Measurements from ENCODE around the gene RAB10.
A peak's percentile ranks its signal among the peaks of the same experiment; 100 is the strongest.
"Not testable (repeated sequence)": the region's sequence is repeated elsewhere in the genome, so short reads cannot be mapped to it uniquely, and the experiment has no call there.

Gene RAB10

DNA sequence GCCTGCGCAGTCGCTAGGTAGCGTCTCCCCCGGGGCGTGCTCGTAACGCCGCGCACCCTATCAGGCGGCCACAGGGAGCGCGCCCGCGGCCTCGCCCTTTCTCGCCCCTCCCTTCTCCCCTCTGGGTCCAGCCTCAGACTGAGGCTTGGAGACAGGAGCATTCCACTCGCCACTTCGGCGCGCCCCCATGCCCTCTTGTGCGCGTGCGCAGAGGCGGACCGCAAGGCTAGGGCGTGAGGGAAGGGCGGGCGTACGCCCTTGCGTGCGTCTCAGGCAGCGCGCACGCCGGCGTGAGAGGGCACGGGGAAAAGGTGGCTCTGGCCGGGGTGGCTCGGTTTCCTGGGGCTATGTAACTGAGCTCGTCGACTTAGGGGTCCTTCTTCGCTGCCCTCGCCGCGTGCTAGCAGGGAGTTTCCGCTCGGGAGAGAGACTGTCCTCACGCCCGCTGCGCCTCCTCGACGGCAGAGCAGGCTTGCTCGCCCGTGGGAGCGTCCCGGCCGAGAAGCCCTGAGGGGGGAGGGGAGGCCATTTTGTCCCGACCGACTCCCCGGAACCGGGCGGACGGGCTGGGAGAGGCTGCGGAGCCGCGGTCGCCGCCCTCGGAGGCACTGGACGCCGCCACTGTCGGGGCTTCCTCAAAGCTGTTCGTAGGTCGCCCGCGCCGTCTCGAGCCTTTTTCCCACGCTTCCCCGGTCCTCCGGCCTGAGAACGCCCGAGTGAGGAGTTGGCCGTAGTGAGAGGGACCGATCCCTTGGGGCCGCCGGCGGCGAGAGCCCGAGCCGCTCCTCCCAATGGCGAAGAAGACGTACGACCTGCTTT lies at the start of gene RAB10:
Gene RAB10 (plus strand): TSS at position 267 of the 819 bp plus-strand sequence. CDS start 525 bp downstream, at position 792.
- peak; percentile 71 for FAIRE-seq

DNA sequence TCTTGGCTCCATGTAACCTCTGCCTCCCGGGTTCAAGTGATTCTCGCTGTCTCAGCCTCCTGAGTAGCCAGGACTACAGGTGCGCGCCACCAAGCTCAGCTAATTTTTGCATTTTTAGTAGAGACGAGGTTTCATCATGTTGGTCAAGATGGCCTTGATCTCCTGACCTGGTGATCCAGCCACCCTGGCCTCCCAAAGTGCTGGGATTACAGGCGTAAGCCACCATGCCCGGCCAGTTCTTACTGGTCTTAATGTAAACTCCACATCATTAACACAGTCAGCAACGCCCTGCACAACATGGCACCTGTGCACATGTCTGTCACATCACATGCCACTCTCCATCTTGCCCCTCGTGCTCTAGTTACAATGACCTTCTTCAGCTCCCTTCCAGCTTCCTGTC lies 45.8 kb upstream of the RAB10 start:
- FAIRE-seq, result no peak

GRCh38 chr2:25989154-25989553 lies 44.7 kb upstream of the RAB10 start:
- no peak for FAIRE-seq

GRCh38 chr2:25991965-25992364 lies 41.9 kb upstream of the RAB10 start:
- FAIRE-seq, result no peak

DNA sequence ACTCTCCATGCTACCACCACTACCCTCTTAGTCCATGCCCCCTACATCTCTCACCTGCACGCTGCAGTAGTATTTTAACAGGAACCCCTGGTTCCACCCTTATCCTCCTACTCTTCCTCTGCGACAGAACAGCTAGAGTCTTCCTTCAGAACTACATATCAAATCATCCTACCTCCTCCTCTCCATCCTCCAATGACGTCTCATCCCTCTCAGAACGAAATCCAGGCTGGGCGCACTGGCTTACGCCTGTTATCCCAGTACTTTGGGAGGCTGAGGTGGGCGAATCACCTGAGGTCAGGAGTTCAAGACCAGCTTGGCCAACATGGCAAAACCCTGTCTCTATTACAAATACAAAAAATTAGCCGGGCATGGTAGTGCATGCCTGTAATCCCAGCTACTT lies 41.3 kb upstream of the RAB10 start:
- no peak for FAIRE-seq

- no peak for FAIRE-seq
These were observed 40.8 kb upstream of the RAB10 start for GRCh38 chr2:25993049-25993448.

DNA sequence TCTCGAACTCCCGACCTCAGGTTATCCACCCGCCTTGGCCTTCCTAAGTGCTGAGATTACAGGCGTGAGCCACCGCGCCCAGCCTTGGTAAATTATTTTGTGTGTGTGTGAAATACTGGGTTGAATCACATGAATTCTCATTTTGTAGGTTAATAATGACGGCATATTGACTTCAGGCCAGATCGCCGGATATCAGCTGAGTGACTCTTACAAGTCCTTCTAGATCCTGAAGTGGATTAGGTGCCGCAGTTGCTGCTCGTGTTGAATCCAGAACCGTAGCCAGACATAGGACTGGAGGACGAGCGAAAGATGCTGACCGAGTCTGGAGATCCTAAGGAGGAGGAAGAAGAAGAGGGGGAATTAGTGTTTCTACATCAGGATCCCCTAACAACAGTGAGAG lies 39.4 kb upstream of the RAB10 start:
- FAIRE-seq, result no peak

- FAIRE-seq, result no peak
These were observed 37.0 kb upstream of the RAB10 start for GRCh38 chr2:25996844-25997243.

- FAIRE-seq, result not testable (repeated sequence)
These were observed 35.0 kb upstream of the RAB10 start for GRCh38 chr2:25998816-25999383.

DNA sequence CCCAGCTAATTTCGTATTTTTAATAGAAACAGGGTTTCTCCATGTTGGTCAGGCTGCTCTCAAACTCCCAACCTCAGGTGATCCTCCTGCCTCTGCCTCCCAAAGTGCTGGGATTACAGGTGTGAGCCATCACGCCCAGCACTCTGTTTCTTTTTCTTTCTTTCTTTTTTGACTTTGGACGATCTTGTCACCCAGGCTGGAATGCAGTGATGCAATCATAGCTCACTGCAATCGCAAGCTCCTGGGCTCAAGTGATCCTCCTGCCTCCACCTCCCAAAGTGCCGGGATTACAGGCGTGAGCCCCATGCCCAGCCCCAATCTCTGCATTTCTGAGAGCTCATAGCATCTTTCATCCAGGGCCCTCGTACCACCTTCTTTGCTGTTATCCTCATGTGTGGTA lies 34.5 kb upstream of the RAB10 start:
- FAIRE-seq, result not testable (repeated sequence)

GRCh38 chr2:26000561-26001082 lies 33.3 kb upstream of the RAB10 start:
- no peak for FAIRE-seq

- no peak for FAIRE-seq
These were observed 32.0 kb upstream of the RAB10 start for GRCh38 chr2:26001743-26002351.

- FAIRE-seq, result no peak
These were observed 31.1 kb upstream of the RAB10 start for GRCh38 chr2:26002632-26003310.

DNA sequence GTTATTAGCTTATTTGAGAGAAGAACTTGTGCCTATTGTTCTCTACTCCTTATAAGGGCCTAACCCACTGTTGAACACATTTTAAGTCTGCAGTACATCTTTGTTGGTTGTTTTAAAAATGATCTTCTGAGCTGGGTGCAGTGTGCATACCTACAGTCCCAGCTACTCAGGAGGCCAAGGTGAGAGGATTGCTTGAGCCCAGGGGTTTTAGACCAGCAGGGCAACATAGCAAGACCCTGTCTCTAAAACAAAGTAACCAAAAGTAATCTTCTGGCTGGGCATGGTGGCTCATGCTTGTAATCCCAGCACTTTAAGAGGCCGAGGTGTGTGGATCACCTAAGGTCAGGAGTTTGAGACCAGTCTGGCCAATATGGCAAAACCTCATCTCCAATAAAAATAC lies 25.8 kb upstream of the RAB10 start:
- no peak for FAIRE-seq

GRCh38 chr2:26008851-26009566 lies 24.9 kb upstream of the RAB10 start:
- FAIRE-seq, result no peak

GRCh38 chr2:26009567-26009963 lies 24.3 kb upstream of the RAB10 start:
- FAIRE-seq, result no peak

DNA sequence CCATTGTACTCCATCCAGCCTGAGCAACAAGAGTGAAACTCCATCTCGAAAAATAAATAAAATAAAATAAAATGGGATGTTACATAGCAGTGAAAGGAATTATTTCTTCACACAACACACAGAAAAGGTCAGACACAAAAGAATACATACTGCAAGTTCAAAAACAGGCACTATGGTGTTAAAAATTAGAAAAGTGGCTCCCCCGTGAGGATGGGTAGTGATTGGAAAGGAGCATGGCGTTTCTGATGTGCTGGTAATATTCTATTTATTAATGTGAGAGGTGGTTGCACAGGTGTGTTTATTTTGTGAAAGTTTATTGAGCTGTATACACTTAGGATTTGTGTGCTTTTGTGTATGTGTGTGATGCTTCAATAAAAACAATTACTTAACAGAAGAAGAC lies 22.9 kb upstream of the RAB10 start:
- no peak for FAIRE-seq

- FAIRE-seq, result no peak
These were observed 22.3 kb upstream of the RAB10 start for GRCh38 chr2:26011609-26011989.

DNA sequence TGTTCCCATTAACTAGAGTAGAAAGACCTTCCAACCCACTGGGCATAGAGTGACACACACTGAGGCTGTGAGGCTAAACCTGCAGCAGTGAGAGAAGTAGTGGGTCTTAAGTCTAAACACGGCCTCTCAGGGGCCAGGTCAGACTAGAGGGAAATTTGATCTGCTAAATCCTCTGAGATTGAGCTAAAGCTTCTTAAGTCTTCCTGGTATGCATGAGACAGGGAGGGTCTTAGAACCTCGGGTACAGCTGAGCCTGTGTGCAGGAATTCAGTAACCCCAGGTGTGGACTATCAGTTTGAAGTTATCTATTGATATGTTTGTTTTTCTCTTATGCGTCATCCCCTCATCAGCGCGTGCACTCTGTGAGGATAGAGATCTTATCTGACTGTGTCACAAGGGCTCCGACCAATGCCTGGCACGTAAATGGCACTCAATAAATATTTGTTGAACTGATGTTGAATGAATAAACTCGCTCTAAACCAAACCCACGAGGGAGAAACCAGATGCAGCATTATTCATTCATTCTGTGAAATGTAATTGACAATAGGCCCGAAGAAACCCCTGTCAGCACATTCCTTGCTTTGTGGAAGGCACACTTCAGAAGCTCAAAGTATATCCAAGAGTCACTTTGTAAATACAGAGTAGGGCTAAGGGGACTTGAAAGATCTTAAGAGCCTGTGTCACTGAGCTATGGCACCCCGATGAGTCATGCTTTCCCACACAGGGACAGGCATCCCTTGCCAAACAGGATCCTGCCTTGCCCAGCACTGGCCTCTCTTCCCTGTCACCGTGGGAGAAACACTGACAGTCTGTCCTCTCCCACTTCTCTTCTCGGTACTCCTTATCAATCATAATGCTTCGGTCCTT lies 21.7 kb upstream of the RAB10 start:
- no peak for FAIRE-seq

DNA sequence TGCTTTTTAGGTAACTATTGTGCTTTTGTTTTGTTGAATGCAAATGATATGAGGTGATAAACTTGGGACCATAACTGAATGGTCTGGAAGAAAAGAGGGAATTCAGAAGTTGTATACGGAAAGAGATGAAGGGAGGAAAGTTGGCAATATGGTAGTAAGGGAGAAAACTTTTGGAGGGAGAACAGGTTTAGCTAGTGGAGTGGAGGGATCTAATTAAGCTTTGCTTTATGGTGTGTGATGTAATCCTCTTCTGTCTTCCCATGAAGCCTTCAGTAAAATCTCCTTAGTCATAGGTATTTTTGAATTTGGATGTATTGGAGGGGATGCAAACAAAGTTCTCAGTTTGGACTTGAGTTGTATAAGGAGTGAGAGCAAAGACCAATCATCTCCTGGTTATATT lies 20.2 kb upstream of the RAB10 start:
- FAIRE-seq, result no peak

DNA sequence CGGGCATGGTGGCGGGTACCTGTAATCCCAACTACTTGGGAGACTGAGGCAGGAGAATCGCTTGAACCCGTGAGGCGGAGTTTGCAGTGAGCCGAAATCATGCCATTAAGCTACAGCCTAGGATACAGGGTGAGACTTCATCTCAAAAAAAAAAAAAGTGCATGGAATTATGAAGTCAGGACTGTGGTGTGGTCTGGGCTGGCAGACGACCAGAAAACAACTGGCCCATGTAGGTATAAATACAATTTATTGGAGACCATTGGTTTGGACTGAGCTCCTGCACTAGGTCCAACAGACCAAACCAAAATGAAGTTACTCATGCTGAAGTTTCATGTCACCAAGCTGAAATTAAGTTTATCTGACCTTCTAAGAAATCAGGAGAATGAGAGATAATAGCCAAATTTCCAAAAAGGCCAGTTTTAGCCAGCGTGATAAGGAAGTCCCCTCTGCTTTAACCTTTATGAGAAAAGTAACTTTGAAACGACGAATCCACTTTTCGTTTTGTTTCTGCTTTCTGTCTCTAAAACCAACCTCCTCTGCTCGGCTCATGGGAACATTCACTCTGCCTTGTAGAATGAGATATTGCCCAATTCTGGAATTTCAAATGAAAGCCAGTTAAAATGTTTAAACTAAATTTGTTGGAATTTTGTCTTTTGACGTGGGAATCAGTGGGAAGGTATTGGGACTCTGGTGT lies 17.7 kb upstream of the RAB10 start:
- FAIRE-seq, result no peak
